Spleen (tissue), 11 donors: ENCODE data around the gene TMEM63B. TPM values are rescaled to one million over a fixed set of nuclear protein-coding genes. Genes with fewer than 3 reads are reported as not detected.
"Not testable (repeated sequence)": the region's sequence is repeated elsewhere in the genome, so short reads cannot be mapped to it uniquely, and the experiment has no call there.

Experiments used
- DNase-seq: peaks from one replicate; pipeline ENCODE4 v3.0.0-alpha.2; 2020
- H3K27ac ChIP-seq, 8 donors: fragments of 200-600 bp; sonication (generic) in 7 of 8; 1 replicate in 4 of 8; 2 replicates in 4 of 8; pipeline versions ENCODE4 v1.5.0 to v1.8.0; 2016 to 2021; ENCODE audit warnings: inconsistent platforms in 4 of 8, mild to moderate bottlenecking in 4 of 8, moderate library complexity in 1 of 8
- H3K27me3 ChIP-seq, 7 donors: fragments of 200-600 bp; sonication (generic) in 6 of 7; replicated peaks in 1 of 7; 1 replicate in 4 of 7; 2 replicates in 3 of 7; pipeline versions ENCODE4 v1.5.0 to v1.8.0; 2016 to 2021; ENCODE audit warnings: inconsistent platforms in 3 of 7, mild to moderate bottlenecking in 1 of 7
- H3K36me3 ChIP-seq, 6 donors: fragments of 200-600 bp; sonication (generic) in 5 of 6; 1 replicate in 4 of 6; 2 replicates in 2 of 6; pipeline versions ENCODE4 v1.5.0 to v1.8.0; 2016 to 2021; ENCODE audit warnings: inconsistent platforms in 2 of 6
- H3K4me1 ChIP-seq, 6 donors: fragments of 200-600 bp; sonication (generic) in 5 of 6; 1 replicate in 3 of 6; 2 replicates in 3 of 6; pipeline versions ENCODE4 v1.5.0 to v1.8.0; 2016 to 2021; ENCODE audit warnings: inconsistent platforms in 3 of 6
- H3K4me3 ChIP-seq, 8 donors: fragments of 200-600 bp; sonication (generic) in 7 of 8; 1 replicate in 4 of 8; 2 replicates in 4 of 8; pipeline versions ENCODE4 v1.5.0 to v1.8.0; 2016 to 2021; ENCODE audit warnings: inconsistent platforms in 4 of 8, mild to moderate bottlenecking in 4 of 8, moderate library complexity in 2 of 8
- H3K9me3 ChIP-seq, 8 donors: fragments of 200-600 bp; sonication (generic) in 7 of 8; 1 replicate in 4 of 8; 2 replicates in 4 of 8; pipeline versions ENCODE4 v1.5.0 to v1.8.0; 2016 to 2021; ENCODE audit warnings: inconsistent platforms in 4 of 8
- POLR2A ChIP-seq, 3 donors: fragments of 450-650 bp; IDR thresholded peaks; one replicate each; pipeline ENCODE4 v1.5.1; 2017; ENCODE audit warnings: antibody characterized with exemption in 3 of 3, mild to moderate bottlenecking in 1 of 3
- POLR2AphosphoS5 ChIP-seq, 3 donors: sonication (generic); formaldehyde crosslinking; IDR thresholded peaks; one replicate each; pipeline ENCODE4 v1.5.1; 2017; ENCODE audit warnings: antibody characterized with exemption in 3 of 3
- WGBS, 5 donors: extraction: QIAGEN DNeasy Blood & Tissue Kit in 3 of 5; methylation state at CpG; one replicate each; pipeline versions ENCODE4 v1.1.5 to v1.1.7; 2013 to 2018; 5-methylcytosine and 5-hydroxymethylcytosine counted together
- intact Hi-C: fragments of 100-400 bp; cut with DNase I; formaldehyde crosslinking; loops from one replicate; pipeline ENCODE4 v1.15.0; 2023; ENCODE audit warnings: low total_unique reads
- polyA plus RNA-seq, 3 donors: library from polyadenylated mRNA; stranded (reverse); fragments of 200-250 nt; gene quantifications; one replicate each; pipeline ENCODE4 v1.2.1, GENCODE V29; 2013
- total RNA-seq, 7 donors: library from RNA; depleted of rRNA in 3 of 7; stranded (reverse); fragments of >200 nt in 3 of 7; fragmentation: NEBNext Ultra II Directional in 4 of 7; extraction: Animal tissue kit (Norgen Biotek cat#: 25700) in 4 of 7; gene quantifications; one replicate each; pipeline versions ENCODE4 v1.1.0 to v1.2.1, GENCODE V29; 2016 to 2021
- TF ChIP-seq, protein P1 (sequence below), 11 experiments: fragments of 200-600 bp in 7 of 11; fragments of 450-650 bp in 4 of 11; sonication (generic) in 4 of 11; IDR thresholded peaks in 8 of 11; conservative IDR thresholded peaks in 3 of 11; 1 replicate in 7 of 11; 2 replicates in 4 of 11; pipeline versions ENCODE4 v1.4.0 to v1.8.0; 2016 to 2021; ENCODE audit warnings: antibody characterized with exemption in 11 of 11, inconsistent platforms in 4 of 11, mild to moderate bottlenecking in 1 of 11
- donor health status: healthy with polysubstance abuse.
- donor health status: DM: no; HTN: no; CAD: no; lungs with moderate emphysema.
- donor health status: DM: no; HTN: no; CAD: no.
- donor health status: Bipolar disorder and iron deficiency.
- donor health status: healthy.
- donor health status: DM: no; HTN: no; CAD: no.
- donor health status: DM: yes; HTN: yes; CAD: no.

Gene TMEM63B
- total and polyA plus RNA-seq, 10 donors: 2.8 to 24.8 (median 18.3) TPM

DNA sequence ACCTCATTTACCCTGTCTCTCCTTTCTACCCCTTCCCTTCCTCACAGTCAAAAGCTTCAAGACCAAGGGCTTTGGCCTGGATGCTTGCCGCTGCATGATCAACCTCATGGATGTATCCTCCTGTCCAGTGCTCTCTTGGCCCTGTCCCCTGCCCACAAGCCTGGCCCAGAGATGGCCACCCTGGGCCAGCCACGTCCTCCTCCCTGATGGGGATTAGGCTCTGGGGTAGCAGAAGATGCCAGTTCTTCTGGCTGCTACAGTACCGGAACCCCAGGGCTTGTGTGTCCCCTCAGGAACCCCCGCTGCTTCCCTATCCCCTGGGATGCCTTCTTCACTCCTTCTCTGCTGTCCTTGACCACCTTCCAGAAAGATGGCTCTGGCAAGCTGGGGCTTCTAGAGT, 53.5 kb downstream of the TMEM63B start:
- Histone ChIP-seq H3K4me3 (no peak overlapping the region), H3K4me1 (peaks cover 3 to 33% (median 12%) of the 10 kb centered on the region in 6 donors), H3K27me3 (peaks cover 0 to 19% (median 0%) of the 10 kb centered on the region in 7 donors), H3K27ac (no peak overlapping the region), H3K36me3 (no peaks in the 10 kb centered on the region), H3K9me3 (no peaks in the 10 kb centered on the region)
- 93 to 99% (median 95%) methylated on average over 4 of the region's 4 CpGs for WGBS, 5 donors
- DNase-seq: peak; percentile 56
- intact Hi-C loops: no loop called here
- TF ChIP-seq POLR2A (IDR thresholded peaks at IDR 0.05) (no peak), POLR2AphosphoS5 (IDR thresholded peaks at IDR 0.05) (no peak)
- TF ChIP-seq, protein P1, sequence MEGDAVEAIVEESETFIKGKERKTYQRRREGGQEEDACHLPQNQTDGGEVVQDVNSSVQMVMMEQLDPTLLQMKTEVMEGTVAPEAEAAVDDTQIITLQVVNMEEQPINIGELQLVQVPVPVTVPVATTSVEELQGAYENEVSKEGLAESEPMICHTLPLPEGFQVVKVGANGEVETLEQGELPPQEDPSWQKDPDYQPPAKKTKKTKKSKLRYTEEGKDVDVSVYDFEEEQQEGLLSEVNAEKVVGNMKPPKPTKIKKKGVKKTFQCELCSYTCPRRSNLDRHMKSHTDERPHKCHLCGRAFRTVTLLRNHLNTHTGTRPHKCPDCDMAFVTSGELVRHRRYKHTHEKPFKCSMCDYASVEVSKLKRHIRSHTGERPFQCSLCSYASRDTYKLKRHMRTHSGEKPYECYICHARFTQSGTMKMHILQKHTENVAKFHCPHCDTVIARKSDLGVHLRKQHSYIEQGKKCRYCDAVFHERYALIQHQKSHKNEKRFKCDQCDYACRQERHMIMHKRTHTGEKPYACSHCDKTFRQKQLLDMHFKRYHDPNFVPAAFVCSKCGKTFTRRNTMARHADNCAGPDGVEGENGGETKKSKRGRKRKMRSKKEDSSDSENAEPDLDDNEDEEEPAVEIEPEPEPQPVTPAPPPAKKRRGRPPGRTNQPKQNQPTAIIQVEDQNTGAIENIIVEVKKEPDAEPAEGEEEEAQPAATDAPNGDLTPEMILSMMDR (IDR thresholded peaks at IDR 0.05 in 8 of 11, conservative IDR thresholded peaks at IDR 0.05 in 3 of 11): no peak

DNA sequence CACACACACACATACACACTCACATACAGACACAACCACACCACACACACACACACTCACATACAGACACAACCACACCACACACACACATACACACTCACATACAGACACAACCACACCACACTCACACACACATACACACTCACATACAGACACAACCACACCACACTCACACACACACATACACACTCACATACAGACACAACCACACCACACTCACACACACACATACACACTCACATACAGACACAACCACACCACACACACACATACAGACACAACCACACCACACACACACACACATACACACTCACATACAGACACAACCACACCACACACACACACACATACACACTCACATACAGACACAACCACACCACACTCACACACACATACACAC, 54.4 kb downstream of the TMEM63B start:
- H3K27me3 ChIP-seq: peaks cover 0 to 15% (median 0%) of the 10 kb centered on the region in 7 donors
- H3K9me3 ChIP-seq, H3K27ac ChIP-seq, DNase-seq, H3K4me3 ChIP-seq, H3K36me3 ChIP-seq, intact Hi-C loops: not testable (repeated sequence)
- H3K4me1 ChIP-seq: peaks cover 1 to 33% (median 8%) of the 10 kb centered on the region in 6 donors

DNA sequence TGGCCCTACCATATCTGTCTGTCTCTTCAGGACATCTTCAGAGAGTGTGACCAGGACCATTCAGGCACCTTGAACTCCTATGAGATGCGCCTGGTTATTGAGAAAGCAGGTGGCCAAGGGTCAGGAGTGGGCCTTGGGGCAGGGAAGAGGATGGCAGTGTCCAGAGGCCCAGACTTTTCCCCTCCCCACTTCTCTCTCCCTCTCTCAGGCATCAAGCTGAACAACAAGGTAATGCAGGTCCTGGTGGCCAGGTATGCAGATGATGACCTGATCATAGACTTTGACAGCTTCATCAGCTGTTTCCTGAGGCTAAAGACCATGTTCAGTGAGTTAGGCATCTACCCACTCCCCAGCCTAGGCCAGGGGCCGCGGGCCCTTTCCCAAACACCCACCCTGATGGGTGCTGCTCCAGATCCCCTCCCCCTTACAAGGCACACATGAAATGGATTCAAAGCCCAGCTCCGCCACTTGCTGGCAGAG, 55.6 kb downstream of the TMEM63B start:
- no peaks in the 10 kb centered on the region for H3K9me3 ChIP-seq
- peaks cover 0 to 15% (median 0%) of the 10 kb centered on the region in 7 donors for H3K27me3 ChIP-seq
- no peak for TF ChIP-seq POLR2AphosphoS5 (IDR thresholded peaks at IDR 0.05)
- no peak for TF ChIP-seq POLR2A (IDR thresholded peaks at IDR 0.05)
- TF ChIP-seq, protein P1 (IDR thresholded peaks at IDR 0.05 in 8 of 11, conservative IDR thresholded peaks at IDR 0.05 in 3 of 11): no peak
- intact Hi-C loops: no loop called here
- peak; percentile 24 for DNase-seq
- H3K27ac ChIP-seq: no peak overlapping the region
- no peak overlapping the region for H3K4me3 ChIP-seq
- 94 to 97% (median 95%) methylated on average over 4 of the region's 4 CpGs for WGBS, 5 donors
- H3K4me1 ChIP-seq: peaks cover 0 to 27% (median 2%) of the 10 kb centered on the region in 6 donors
- H3K36me3 ChIP-seq: no peaks in the 10 kb centered on the region

DNA sequence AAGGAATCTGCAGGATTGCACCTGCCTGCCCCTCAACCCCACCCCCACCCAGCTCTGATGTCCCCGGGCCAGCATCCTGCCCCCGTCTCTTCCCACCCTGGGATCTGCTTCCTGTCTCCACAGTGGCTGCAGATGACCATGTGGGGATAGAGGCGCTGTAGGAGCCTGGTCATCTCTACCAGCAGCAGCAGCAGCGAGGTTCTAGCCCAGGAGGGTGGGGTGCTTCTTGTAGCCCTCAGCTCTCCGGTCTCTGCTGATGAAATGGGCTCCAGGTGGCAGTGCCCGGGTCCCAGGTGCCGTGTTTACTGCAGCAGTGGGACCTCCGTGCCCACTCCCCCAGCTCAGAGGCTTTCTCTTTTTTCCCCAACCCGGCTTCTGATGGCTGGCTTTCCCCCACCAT, 56.4 kb downstream of the TMEM63B start:
- no peaks in the 10 kb centered on the region for H3K9me3 ChIP-seq
- H3K4me3 ChIP-seq: no peak overlapping the region
- WGBS, 5 donors: 61 to 79% (median 75%) methylated on average over 9 of the region's 9 CpGs
- DNase-seq: peak; percentile 46
- H3K27ac ChIP-seq: no peak overlapping the region
- peaks cover 0 to 22% (median 2%) of the 10 kb centered on the region in 6 donors for H3K4me1 ChIP-seq
- intact Hi-C loops: no loop called here
- no peaks in the 10 kb centered on the region for H3K36me3 ChIP-seq
- TF ChIP-seq POLR2A (IDR thresholded peaks at IDR 0.05): no peak
- no peak for TF ChIP-seq POLR2AphosphoS5 (IDR thresholded peaks at IDR 0.05)
- TF ChIP-seq, protein P1 (IDR thresholded peaks at IDR 0.05 in 8 of 11, conservative IDR thresholded peaks at IDR 0.05 in 3 of 11): no peak
- peaks cover 0 to 15% (median 0%) of the 10 kb centered on the region in 7 donors for H3K27me3 ChIP-seq

DNA sequence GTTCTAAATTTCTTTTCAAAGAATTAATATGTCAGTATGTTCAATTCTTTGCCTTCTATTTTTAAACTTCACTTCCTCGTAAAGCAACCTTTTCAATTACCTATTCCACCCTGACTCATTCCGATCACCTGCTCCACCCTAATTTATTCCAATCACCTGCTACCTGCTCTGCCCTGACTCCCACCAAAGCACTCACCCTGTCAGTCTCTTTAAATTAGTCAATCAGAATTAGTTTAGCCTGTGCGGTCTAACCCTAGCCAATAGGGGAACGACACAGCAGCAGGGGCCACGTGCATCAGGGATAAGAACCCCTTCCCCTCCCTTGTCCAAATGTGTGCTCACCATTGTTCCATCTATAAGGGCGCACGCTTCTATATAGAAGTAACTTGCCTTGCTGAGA, 58.0 kb downstream of the TMEM63B start:
- H3K27ac ChIP-seq, intact Hi-C loops, DNase-seq, H3K9me3 ChIP-seq, H3K36me3 ChIP-seq, H3K4me3 ChIP-seq: not testable (repeated sequence)
- WGBS, 5 donors: 84 to 87% (median 84%) methylated on average over 7 of the region's 7 CpGs
- peaks cover 0 to 12% (median 2%) of the 10 kb centered on the region in 6 donors for H3K4me1 ChIP-seq
- peaks cover 0 to 15% (median 0%) of the 10 kb centered on the region in 7 donors for H3K27me3 ChIP-seq
